GM18520 (cell line): ENCODE measurements around the gene NDUFC1.
"Not testable (repeated sequence)": the region's sequence is repeated elsewhere in the genome, so short reads cannot be mapped to it uniquely, and the experiment has no call there.

ENCODE experiments used
- ATAC-seq: cut with Tn5 transposase; IDR thresholded peaks from one replicate; pipeline ENCODE4 v1.9.1; 2021; ENCODE audit not compliant: unreplicated experiment

The NDUFC1 gene

DNA sequence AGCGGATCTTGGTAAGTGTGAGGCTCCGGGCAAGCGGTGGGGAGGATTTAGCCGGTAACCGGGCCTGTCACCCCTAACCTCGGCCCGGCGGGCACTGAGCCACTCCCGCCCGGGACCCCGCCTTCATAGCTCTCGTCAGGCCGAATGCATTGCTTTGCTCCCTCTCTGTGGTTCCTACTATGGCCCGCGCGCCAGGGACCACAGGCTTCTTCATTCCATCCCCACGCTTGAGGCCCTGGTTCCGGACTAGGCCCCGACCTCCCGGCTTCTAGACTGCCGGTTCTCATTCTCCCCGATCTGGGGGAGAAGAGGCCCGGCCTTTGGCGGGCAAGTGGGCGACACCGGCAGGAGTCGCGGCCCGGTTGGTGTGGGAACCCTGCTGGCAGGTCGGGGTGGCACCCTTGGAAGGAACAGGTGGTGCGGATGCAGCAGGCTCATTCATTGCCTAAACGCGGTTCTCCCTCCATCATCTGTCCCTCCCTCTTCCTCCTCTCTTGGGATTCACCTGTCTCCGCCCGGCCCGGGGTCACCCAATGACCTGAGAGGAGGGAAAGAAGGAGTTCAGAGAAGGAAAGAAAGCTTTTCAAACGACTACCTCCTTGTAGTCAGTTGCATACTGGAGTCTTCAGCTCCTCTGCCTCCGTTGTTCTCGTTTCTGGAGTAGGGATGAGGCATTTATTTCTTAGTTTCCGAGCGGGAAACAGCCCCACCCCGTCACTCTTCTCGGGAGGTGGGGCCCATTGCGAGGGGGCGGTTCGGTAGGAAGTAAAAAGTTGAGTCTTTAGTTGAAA, at the start of gene NDUFC1:
NDUFC1 (minus strand) TSS at position 657 of the 791 bp plus-strand sequence. CDS start 6,679 bp downstream, outside the sequence.
- ATAC-seq, result peak; percentile 22

DNA sequence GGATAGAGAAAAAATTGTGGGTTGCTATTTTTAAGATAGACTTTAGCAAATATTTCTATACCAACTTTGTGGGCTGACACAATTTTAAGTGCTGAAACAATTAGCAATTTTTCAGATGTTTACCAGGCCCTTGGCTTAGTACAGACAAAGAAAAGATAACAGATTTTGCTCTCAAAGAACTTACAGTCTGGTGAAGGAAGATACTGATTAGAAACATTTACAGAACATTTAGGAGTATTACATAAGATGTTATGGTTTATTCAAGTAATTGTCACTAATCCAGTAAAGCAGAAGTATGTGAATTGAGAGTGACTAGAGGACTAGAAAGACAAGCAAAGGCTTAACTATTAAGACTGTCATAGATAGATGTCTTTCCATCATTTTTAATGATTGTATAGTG, 35.3 kb upstream of the NDUFC1 start:
- ATAC-seq, result no peak

DNA sequence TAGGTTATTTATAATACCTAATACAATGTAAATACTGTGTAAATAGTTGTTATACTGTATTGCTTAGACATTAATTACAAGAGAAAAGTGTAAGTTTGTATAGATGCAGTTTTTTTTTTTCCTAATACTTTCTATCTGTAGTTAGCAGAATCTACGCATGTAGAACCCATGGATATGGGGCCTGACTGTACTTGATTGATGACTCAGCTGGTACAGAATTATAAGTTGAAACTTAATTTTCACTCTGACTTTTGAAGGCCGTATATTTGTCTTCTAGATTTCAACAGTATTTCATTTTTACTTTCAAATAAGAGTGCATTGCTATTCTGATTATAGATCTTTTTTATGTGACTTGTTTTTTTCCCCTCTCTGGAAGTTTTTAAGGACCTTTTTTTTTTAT, 30.8 kb upstream of the NDUFC1 start:
- ATAC-seq, result no peak

DNA sequence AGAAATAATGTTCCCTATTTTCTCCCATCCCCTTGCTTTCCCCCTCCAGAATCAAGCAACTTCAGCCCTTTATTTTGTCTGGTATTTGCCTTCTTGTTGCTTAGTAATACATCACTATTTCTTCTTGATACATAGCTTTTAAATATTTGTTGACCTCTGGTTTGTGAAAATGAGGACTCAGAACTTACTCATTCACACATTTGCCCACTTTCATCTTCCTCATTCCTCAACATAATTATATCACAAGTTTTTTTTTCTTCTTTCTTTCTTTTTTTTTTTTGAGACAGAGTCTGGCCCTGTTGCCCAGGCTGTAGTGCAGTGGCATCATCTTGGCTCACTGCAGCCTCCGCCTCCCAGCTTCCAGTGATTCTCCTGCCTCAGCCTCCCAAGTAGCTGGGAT, 28.9 kb upstream of the NDUFC1 start:
- ATAC-seq, result no peak

DNA sequence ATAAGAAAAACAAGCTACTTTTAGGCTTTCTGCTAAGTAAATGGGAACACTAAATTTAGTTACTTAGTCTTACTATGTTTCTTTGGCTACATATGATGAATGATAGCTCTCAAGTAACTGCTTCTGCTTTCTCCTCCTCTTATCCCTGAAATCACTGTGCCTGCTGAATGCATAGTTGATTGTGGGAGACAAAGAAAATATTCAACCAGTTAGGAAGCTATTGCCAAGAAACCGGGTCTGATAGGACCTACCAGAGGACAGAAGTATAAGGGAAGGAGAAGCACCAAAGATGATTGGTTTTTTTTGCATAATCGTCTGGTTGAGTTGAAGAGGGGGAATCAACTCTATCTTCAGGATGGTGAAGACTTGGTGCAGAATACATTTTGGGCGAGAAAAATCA, 28.0 kb upstream of the NDUFC1 start:
- no peak for ATAC-seq

DNA sequence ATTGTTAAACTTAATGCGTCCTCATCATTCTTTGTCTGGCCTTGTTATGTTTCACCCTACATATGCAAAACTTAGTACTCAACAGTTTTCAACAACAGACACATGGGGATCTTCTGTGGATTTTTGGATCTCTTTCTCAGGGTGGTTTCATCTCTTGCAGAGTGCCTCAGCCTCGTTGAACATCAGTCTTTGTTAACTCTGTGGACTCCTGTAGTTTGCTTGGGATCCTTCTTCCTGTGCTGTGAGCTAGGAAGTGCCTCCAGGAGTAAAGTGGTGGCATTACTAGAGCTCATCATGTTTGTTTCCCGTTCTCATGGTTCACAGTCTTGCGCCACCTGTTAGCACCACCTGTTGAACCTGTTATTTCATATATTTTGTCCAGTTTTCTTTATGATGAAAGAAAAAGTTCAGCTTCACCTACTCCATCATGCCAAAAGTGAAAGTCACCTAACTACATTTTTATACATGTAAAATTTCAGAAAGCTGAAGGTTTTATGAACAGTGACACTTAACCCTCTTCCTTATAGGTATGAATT, 27.5 kb upstream of the NDUFC1 start:
- no peak for ATAC-seq

DNA sequence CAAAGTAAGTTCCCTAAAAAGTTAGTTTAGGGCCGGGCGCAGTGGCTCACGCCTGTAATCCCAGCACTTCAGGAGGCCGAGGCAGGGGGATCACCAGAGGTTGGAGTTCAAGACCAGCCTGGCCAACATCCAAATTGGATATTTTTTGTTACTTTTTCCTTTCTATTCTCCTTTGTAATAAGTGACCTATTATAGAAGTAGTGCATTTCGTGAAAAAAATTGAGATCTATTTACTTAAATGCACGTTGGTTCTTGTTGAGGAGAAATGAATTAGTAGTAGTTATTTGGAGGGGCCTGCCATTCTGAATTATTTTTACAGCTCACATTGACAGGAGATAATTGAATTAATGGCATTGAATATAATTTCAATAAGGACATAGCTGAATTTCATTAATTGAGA, 22.3 kb upstream of the NDUFC1 start:
- ATAC-seq, result no peak

DNA sequence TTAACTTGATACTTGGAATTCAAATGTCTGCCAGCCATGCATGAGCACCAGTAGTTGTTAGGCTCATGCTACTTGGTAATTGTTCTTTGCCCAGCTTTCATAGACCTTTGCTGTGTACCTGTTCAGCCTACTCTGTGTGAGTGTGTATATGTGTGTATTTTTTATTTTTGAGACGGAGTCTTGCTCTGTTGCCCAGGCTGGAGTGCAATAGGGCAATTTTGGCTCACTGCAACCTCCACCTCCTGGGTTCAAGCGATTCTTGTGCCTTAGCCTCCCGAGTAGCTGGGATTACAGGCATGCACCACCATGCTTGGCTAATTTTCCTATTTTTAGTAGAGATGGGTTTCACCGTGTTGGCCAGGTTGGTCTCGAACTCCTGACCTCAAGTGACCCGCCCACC, 20.3 kb upstream of the NDUFC1 start:
- not testable (repeated sequence) for ATAC-seq

DNA sequence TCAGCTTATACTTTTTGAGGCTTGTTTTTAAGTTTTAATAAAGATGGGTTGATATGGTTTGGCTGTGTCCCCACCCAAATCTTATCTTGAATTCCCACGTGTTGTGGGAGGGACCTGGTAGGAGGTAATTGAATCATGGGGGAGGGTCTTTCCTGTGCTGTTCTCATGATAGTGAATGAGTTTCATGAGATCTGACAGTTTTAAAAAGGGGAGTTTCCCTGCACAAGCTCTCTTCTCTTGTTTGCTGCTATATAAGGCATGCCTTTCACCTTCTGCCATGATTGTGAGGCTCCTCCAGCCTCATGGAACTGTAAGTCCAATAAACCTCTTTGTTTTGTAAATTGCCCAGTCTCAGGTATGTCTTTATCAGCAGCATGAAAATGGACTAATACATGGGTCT, 19.8 kb upstream of the NDUFC1 start:
- ATAC-seq, result not testable (repeated sequence)

DNA sequence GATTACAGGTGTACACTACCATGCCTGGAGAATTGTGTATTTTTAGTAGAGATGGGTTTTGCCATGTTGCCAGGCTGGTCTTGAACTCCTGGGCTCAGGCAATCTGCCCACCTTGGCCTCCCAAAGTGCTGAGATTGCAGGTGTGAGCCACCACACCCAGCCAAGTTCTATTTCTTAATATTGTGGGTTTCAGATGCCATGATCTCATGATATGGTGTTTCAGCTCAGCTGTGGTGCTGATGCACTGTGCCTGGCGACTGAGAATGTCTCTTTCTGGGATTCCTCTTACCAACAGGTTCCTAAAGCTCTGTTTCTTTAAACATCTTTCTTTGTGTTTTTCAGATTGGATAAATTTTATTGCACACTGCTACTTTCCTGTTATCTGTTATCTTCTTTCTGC, 17.3 kb upstream of the NDUFC1 start:
- no peak for ATAC-seq

DNA sequence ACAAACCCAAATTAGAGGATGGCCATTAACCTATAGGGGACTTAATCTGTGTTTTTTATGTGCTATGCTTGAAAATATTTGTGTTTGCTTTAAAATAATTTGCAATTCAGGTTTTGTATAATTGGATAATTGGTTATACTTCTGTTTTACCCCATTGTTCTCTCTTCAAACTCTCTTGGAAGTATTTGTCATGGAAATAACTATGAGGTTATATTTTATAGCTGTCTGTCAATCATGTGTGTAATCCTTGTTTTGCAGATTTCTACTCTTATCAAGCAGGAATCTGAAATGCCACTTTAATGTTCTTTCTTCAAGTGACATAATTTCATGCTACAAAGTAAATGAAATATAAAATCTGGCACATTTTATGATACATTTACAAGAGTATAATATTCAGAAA, 15.4 kb upstream of the NDUFC1 start:
- ATAC-seq, result no peak

DNA sequence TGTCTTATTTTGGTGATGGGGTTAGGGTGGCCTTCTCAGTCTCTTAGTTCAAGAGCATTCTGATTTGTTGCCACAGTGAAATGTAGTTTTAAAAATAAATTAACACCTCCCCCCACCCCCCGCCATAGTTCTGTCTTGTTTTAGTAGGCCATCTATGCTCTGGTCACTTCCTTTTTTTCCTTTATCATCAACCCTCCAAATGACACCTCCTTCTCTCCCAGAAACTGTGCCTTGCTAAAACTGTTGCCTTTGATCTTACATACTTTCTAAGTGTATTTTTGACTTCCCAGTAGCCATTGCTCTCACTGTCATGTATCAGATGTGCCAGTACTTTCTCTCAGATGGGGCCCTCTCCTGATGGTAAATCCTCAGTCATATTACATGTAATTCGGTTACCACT, 14.5 kb upstream of the NDUFC1 start:
- ATAC-seq, result no peak

DNA sequence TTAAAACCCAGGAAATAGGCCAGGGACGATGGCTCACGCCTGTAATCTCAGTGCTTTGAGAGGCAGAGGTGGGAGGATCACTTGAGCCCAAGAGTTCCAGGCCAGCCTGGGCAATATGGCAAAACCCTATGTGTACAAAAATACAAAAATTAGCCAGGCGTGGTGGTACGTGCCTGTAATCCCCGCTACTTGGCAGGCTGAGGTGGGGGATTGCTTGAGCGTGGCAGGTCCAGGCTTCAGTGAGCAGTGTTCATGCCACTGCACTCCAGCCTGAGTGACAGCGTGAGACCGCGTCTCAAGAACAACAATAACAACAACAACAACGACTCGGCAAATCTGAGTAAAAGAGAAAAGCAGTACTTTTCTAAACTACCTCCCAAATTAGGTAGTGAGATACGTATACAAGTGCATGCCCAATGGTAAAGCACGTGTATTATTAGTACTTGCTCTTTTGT, 13.0 kb upstream of the NDUFC1 start:
- no peak for ATAC-seq

DNA sequence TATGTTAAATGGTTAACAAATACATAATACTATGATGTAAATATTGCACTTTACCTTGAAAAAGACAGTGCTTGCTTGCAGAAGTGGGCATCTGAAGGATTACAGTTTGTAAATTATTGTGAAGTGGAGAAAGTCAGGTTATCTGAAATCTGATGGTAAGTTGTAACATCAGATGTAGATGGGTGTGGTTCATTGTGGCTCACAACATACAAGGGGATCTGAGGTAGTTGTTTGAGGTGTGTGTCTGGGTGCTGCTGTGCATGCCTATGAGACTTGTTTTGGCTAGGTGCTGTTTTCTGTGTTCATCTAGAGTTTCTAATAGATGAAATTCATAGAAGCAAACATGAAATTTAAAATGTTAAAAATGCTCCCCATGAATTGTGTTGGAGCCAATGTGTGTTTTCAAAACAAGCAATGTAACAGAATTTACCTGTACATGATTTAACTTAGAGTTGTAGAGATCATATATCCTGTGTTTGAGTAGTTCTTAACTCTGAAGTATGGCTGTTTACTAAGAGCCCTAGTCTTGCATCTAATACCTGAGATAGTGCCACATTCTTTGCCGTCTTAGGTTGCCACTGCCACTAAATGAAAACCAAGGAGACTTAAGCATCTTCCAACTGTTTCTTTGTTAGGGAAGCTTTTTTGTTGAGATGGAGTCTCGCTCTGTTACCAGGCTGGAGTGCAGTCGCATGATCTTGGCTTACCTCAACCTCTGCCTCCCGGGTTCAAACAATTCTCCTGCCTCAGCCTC, 11.9 kb upstream of the NDUFC1 start:
- no peak for ATAC-seq

DNA sequence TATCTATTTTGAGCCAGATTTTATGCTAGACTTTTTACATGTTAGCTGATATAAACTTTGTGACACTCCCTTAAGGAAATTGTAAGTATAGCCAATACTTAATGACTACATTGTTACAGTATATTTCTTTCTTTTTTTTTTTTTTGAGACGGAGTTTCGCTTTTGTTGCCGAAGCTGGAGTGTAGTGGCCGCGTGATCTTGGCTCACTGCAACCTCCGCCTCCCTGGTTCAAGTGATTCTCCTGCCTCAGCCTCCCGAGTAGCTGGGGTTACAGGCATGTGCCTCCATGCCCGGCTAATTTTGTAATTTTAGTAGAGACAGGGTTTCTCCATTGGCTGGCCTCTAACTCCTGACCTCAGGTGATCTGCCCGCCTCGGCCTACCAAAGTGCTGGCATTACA, 11.1 kb upstream of the NDUFC1 start:
- ATAC-seq, result not testable (repeated sequence)

DNA sequence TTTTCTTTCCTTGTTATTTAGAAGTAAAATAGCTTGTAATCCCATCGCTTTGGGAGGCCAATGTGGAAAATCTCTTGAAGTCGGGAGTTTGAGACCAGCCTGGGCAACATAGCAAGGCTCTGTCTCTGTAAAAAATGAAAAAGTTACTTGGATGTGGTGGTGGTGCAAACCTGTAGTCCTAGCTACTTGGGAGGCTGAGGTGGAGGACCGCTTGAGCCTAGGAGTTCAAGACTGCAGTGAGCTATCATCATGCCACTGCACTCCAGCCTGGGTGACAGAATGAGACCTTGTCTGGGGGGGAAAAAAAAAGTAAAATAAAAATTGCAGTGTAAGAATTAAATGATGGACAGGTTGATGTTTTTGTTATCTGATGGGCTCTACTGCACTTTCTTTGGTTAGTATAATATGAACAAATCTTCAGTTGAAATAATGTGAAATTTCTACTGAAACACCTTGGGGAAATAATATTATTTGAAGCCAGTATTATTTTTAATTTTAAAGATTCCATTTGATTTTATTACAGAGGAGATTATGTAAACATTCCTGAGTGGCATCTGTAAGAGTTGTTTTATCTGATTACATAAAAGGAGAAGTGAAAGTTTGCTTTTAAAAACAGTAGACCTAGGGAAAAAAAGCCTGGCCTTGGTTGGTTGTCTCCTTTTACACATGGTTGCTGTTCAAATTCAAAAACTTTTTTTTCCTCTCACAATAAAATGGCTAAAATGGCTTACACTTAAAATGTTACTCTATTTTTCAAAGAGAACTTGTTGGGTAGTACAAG, 10.5 kb upstream of the NDUFC1 start:
- ATAC-seq, result no peak

DNA sequence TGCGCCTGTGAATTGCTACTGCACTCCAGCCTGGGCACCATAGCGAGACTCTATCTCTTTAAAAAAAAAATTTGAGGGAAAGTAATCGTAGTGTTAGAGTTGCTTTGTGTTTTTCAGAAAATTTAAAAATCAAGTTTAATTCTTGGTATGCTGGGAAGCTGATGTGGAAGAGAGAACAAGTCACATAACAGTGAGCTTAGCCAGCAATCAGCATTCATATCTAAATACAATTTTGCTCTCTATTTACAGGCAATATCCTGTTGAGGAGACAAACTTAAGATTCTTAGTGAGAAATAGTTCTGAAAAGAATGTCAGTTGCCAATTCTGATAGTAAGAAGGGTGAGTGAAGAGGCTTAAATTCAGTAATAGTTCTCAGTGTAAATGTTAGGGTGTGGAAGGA, 9.6 kb upstream of the NDUFC1 start:
- ATAC-seq, result no peak

DNA sequence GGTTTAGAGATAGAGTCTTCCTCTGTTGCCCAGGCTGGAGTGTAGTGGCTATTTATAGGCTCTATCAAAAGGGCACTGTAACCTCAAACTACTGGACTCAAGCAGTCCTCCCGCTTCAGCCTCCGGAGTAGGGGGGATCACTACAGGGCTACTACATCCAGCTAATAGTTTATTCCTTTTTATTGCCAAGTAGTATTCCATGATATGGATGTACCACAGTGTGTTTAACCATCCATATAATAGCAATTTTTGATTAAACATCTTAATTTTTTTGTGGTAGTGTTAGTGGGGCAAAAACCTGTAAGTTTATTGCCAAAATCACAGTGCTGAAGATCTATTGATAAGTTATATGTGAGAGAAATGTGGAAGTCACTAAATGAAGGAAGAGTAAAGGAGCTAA, 2.6 kb upstream of the NDUFC1 start:
- no peak for ATAC-seq

DNA sequence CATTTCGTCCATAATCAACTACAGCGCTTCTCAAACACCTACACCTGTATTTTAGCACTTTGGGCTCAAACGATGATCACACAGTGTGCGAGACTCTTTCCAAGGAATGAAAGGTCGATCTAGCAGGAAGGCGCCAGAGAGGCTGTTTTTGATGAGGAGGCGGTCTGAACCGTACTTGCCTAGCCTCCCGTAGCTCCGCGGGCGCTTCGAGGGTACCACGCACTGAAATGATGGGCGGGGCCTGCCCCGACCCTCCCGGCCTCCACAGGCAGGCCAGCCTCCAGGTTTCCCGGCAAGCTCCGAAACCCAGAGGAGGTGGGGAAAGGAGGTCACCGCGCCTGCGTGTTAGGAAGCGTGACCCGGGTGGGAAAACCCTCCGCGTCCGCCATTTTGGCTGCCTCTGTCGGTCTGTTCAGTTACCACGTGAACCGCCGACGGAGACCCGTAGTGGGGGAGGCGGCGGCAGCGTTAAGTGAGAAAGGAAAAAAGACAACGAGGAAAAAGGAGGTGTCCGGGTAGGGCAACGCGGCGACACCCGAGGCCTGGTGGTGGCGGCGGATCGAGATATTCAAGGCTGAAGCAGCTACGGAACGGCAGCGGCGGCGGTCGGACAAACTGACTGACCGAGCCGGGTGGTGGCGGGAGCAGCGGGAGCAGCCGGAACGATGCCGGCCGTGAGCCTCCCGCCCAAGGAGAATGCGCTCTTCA, 1.0 kb downstream of the NDUFC1 start, which contains the start of gene NAA15:
NAA15 (plus strand) TSS at position 393 of the 708 bp plus-strand sequence; CDS start at position 666, 273 bp downstream.
- ATAC-seq, result peak; percentile 78

DNA sequence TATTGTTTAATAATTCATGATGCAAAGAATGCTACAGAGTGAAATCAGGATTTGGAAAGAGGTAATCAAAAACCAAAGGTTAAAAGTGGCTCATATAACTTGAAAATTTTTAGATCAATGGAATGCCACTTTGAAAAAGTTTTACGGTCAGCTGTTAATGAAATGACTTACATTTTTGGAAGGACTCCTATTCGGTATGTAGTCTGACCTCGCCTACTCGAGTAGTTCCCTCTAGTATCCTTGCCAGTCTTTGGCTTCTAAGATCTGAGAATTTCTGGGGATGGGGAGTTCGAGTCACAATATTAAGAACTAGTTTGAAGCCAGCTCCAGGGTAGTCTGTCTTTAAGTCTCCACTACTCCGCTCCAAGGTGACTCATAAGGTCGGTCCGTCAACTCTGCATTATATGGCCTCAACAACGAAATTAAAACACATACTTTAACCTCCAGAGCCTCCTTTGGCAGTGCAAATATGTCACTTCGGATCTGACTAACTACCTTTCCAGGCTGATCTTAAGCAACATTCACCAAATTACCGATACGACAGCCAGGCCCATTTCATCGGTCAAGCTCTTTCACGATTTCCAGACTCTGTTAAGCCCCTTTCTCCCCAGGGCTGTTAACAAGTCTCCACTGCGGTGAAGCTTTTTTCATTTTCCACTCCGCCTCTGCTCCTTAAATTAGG, 1.7 kb downstream of the NDUFC1 start:
- no peak for ATAC-seq
